Measurements from ENCODE around the gene CNTN5. TPM values are rescaled to one million over a fixed set of nuclear protein-coding genes. Genes with fewer than 3 reads are reported as not detected.

CNTN5 gene
- total RNA-seq, 1 donor from 2014 or later = 1.6 TPM

DNA sequence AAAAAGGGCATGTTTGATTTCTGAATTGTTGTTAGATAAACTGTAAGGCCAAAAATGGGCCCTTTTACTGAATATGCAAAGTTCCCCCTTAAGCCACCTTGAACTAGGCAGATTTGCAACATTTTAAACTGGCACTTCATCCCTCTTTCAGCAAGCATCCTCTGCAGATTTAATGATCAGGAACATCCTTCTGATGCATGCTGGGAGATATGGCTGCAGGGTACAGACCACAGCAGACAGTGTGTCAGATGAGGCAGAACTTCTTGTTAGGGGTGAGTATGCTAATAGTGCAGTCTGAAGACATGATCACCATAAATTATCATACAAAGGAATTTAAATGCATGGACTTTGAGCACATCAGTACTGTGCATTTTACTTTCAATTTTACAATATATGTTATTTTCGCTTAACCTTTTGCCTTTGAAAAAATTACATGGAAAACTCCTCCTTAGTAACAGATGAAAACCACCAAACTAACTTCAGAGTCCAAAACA lies 1203.8 kb downstream of the CNTN5 start:
- no peak for DNase-seq
- Mint-ChIP-seq H3K9me3 (ENCODE audit: unreplicated experiment) (no peaks in the 10 kb centered on the region), H3K4me1 (ENCODE audit: low read depth, unreplicated experiment) (no peaks in the 10 kb centered on the region), H3K27me3 (ENCODE audit: unreplicated experiment) (no peaks in the 10 kb centered on the region), H3K27ac (ENCODE audit: unreplicated experiment) (no peak overlapping the region), H3K4me3 (ENCODE audit: unreplicated experiment) (no peak overlapping the region), H3K36me3 (ENCODE audit: unreplicated experiment) (no peaks in the 10 kb centered on the region)
- TF ChIP-seq, protein P1, sequence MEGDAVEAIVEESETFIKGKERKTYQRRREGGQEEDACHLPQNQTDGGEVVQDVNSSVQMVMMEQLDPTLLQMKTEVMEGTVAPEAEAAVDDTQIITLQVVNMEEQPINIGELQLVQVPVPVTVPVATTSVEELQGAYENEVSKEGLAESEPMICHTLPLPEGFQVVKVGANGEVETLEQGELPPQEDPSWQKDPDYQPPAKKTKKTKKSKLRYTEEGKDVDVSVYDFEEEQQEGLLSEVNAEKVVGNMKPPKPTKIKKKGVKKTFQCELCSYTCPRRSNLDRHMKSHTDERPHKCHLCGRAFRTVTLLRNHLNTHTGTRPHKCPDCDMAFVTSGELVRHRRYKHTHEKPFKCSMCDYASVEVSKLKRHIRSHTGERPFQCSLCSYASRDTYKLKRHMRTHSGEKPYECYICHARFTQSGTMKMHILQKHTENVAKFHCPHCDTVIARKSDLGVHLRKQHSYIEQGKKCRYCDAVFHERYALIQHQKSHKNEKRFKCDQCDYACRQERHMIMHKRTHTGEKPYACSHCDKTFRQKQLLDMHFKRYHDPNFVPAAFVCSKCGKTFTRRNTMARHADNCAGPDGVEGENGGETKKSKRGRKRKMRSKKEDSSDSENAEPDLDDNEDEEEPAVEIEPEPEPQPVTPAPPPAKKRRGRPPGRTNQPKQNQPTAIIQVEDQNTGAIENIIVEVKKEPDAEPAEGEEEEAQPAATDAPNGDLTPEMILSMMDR (IDR thresholded peaks at IDR 0.05; ENCODE audit: partially characterized antibody, unreplicated experiment) = no peak

DNA sequence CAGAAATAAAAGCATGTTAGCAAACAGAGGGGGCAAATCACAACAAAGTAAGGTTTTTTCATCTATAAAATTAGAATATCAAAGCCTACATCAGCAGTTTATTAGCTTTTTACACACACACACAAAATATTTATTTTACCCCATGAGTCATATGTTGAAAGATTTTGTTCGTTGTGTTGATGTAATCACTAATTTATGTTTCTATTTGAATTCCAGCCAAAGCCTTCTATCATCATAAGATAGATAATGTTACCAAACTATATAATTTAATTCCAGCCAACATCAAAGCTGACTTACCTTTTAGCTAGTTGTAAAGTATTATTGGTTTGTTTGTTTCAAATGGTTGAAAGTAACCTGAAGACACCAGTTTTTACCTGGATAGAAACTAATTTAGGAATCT lies 1208.3 kb downstream of the CNTN5 start:
- H3K27ac Mint-ChIP-seq (ENCODE audit: unreplicated experiment) = no peak overlapping the region
- H3K27me3 Mint-ChIP-seq (ENCODE audit: unreplicated experiment) = no peaks in the 10 kb centered on the region
- TF ChIP-seq, protein P1 (IDR thresholded peaks at IDR 0.05; ENCODE audit: partially characterized antibody, unreplicated experiment) = no peak
- no peaks in the 10 kb centered on the region for H3K4me1 Mint-ChIP-seq (ENCODE audit: low read depth, unreplicated experiment)
- H3K36me3 Mint-ChIP-seq (ENCODE audit: unreplicated experiment) = no peaks in the 10 kb centered on the region
- H3K9me3 Mint-ChIP-seq (ENCODE audit: unreplicated experiment) = no peaks in the 10 kb centered on the region
- H3K4me3 Mint-ChIP-seq (ENCODE audit: unreplicated experiment) = no peak overlapping the region
- DNase-seq = no peak

DNA sequence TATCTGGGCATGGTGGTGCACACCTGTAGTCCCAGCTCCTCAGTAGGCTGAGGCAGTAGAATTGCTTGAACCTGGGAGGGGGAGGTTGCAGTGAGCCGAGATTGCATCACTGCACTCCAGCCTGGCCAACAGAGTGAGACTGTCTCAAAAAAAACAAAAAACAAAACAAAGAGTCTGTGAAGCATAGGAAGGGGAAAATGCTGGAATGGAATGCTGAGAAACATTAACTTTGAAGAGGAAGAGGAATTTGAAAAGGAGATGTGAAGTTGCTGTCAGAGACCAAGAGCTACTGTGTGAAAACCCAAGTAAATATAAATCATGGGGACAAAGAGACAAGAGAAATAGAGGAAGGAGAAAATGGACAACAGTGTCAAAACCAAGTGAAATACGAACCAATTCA lies 1211.3 kb downstream of the CNTN5 start:
- H3K36me3 Mint-ChIP-seq (ENCODE audit: unreplicated experiment) = no peaks in the 10 kb centered on the region
- no peak overlapping the region for H3K27ac Mint-ChIP-seq (ENCODE audit: unreplicated experiment)
- TF ChIP-seq, protein P1 (IDR thresholded peaks at IDR 0.05; ENCODE audit: partially characterized antibody, unreplicated experiment) = no peak
- H3K9me3 Mint-ChIP-seq (ENCODE audit: unreplicated experiment) = no peaks in the 10 kb centered on the region
- no peak for DNase-seq
- H3K4me1 Mint-ChIP-seq (ENCODE audit: low read depth, unreplicated experiment) = no peaks in the 10 kb centered on the region
- no peak overlapping the region for H3K4me3 Mint-ChIP-seq (ENCODE audit: unreplicated experiment)
- H3K27me3 Mint-ChIP-seq (ENCODE audit: unreplicated experiment) = no peaks in the 10 kb centered on the region

DNA sequence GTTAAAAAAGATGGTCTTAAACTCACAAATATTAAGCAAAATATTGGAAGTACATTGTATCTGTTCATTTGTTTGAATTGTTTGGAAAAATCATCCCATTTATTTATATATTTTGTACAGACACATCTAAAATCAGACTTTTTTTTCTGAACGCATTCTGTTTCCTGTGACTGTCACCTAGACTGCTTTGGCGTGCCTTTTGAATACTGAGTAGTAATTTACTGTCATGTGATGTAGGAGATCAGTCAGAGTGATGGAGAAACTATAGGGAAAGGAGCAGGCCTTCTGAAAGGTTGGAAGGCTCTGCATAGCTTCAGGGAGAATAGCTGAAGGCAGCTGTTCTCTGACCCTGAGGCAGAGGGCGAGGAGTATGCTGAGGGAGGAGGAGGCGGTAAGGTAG lies 1214.3 kb downstream of the CNTN5 start:
- Mint-ChIP-seq H3K36me3 (ENCODE audit: unreplicated experiment) (no peaks in the 10 kb centered on the region), H3K4me1 (ENCODE audit: low read depth, unreplicated experiment) (no peaks in the 10 kb centered on the region), H3K9me3 (ENCODE audit: unreplicated experiment) (no peaks in the 10 kb centered on the region), H3K4me3 (ENCODE audit: unreplicated experiment) (no peak overlapping the region), H3K27me3 (ENCODE audit: unreplicated experiment) (no peaks in the 10 kb centered on the region), H3K27ac (ENCODE audit: unreplicated experiment) (no peak overlapping the region)
- no peak for DNase-seq
- TF ChIP-seq, protein P1 (IDR thresholded peaks at IDR 0.05; ENCODE audit: partially characterized antibody, unreplicated experiment) = no peak

DNA sequence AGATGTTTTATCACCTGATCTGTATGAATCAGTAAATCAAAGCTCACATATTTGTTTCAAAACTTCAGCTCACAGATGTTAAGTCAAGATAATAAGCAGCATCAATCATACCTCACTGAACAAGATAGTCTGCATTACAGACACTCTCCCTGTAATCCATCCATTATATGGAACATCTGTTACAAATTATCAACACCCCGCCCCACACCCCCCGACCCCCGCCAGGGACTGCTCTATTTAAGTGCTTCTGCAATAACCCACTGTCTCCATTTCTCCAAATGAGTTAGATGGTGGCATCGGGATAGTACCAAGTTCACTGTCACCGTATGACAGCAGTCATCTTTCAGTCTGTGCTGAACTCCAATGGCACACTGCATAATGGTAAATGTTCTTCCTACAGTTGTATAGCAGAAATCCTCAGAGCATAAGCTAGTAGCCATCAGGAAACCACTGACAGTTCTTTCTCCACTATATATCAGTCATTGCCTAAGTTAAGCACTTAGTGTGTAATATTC lies 1219.3 kb downstream of the CNTN5 start:
- TF ChIP-seq, protein P1 (IDR thresholded peaks at IDR 0.05; ENCODE audit: partially characterized antibody, unreplicated experiment) = no peak
- no peak for DNase-seq
- no peaks in the 10 kb centered on the region for H3K36me3 Mint-ChIP-seq (ENCODE audit: unreplicated experiment)
- H3K27me3 Mint-ChIP-seq (ENCODE audit: unreplicated experiment) = no peaks in the 10 kb centered on the region
- peaks cover 2% of the 10 kb centered on the region for H3K9me3 Mint-ChIP-seq (ENCODE audit: unreplicated experiment)
- no peak overlapping the region for H3K27ac Mint-ChIP-seq (ENCODE audit: unreplicated experiment)
- no peaks in the 10 kb centered on the region for H3K4me1 Mint-ChIP-seq (ENCODE audit: low read depth, unreplicated experiment)
- no peak overlapping the region for H3K4me3 Mint-ChIP-seq (ENCODE audit: unreplicated experiment)
